Caco-2 (cell line): ENCODE results near the gene GSTA2. TPM values are rescaled to one million over a fixed set of nuclear protein-coding genes. Genes with fewer than 3 reads are reported as not detected.

Source experiments
- BruUV-seq: library from RNA; stranded (reverse); fragments of 400-500 nt; replicated peaks from 2 replicates; lab custom pipeline; 2021; lab: Mats Ljungman, UMichigan
- CTCF ChIA-PET: fragments of 300-600 bp; sonication (Branson Sonifier 250); formaldehyde crosslinking; loops from one replicate; lab custom pipeline; 2022; ENCODE audit warnings: antibody characterized with exemption; lab: Charles Lee
- POLR2A ChIA-PET: fragments of 300-600 bp; sonication (Branson Sonifier 250); formaldehyde crosslinking; loops from one replicate; lab custom pipeline; 2022; ENCODE audit warnings: antibody characterized with exemption; lab: Charles Lee
- DNase-seq, 2 experiments: peaks; one replicate each; pipeline versions ENCODE4 v3.0.0 to v3.0.0-alpha.2; 2020 to 2022
- H3K27me3 ChIP-seq: replicated peaks from 2 replicates; pipeline ENCODE4 v1.6.0; 2011; ENCODE audit warnings: low read length; ENCODE audit not compliant: control insufficient read depth, insufficient read depth
- H3K36me3 ChIP-seq: 2 replicates; pipeline ENCODE4 v1.5.1; 2011; ENCODE audit warnings: low read length; ENCODE audit not compliant: control insufficient read depth, insufficient read depth
- H3K4me1 ChIP-seq: fragments of 250-450 bp; sonication (Bioruptor Pico); 2 replicates; pipeline ENCODE4 v1.5.1; 2020; ENCODE audit warnings: mild to moderate bottlenecking
- H3K4me3 ChIP-seq: 2 replicates; pipeline ENCODE4 v1.5.1; 2011; ENCODE audit warnings: low read depth, mild to moderate bottlenecking, control low read depth, low read length
- H3K9me3 ChIP-seq: fragments of 250-450 bp; sonication (Bioruptor Pico); 2 replicates; pipeline ENCODE4 v1.5.1; 2020; ENCODE audit warnings: mild to moderate bottlenecking, moderate library complexity
- H3K27ac Mint-ChIP-seq: one replicate; pipeline ENCODE4 v1.8.0; 2022; ENCODE audit warnings: mixed read lengths; ENCODE audit not compliant: unreplicated experiment
- H3K27me3 Mint-ChIP-seq: one replicate; pipeline ENCODE4 v1.8.0; 2022; ENCODE audit warnings: mixed read lengths; ENCODE audit not compliant: insufficient read depth, unreplicated experiment
- H3K36me3 Mint-ChIP-seq: one replicate; pipeline ENCODE4 v1.8.0; 2022; ENCODE audit warnings: mild to moderate bottlenecking, mixed read lengths; ENCODE audit not compliant: insufficient read depth, unreplicated experiment
- H3K4me1 Mint-ChIP-seq: one replicate; pipeline ENCODE4 v1.8.0; 2022; ENCODE audit warnings: low read depth, mixed read lengths; ENCODE audit not compliant: unreplicated experiment
- H3K4me3 Mint-ChIP-seq: one replicate; pipeline ENCODE4 v1.8.0; 2022; ENCODE audit warnings: mild to moderate bottlenecking, moderate library complexity, mixed read lengths; ENCODE audit not compliant: unreplicated experiment
- H3K9me3 Mint-ChIP-seq: one replicate; pipeline ENCODE4 v1.8.0; 2022; ENCODE audit warnings: mixed read lengths; ENCODE audit not compliant: unreplicated experiment
- CTCF ChIP-seq, 2 experiments: fragments of 200-600 bp in 1 of 2; IDR thresholded peaks; 1 replicate in 1 of 2; 2 replicates in 1 of 2; pipeline versions ENCODE4 v1.5.1 to v1.8.0; 2011 to 2022; ENCODE audit warnings: antibody characterized with exemption in 1 of 2, control low read depth in 1 of 2, inconsistent platforms in 1 of 2, low read depth in 1 of 2, low read length in 1 of 2, mild to moderate bottlenecking in 1 of 2, moderate library complexity in 1 of 2; ENCODE audit not compliant: insufficient read depth in 1 of 2, severe bottlenecking in 1 of 2, unreplicated experiment in 1 of 2
- intact Hi-C: fragments of 100-400 bp; cut with micrococcal nuclease; formaldehyde crosslinking; loops from one replicate; pipeline ENCODE4 v1.10.0; 2022; ENCODE audit not compliant: unreplicated experiment
- total RNA-seq: library from RNA; stranded (reverse); gene quantifications from 2 replicates; pipeline ENCODE4 v1.2.3, GENCODE V29; 2022

Gene GSTA2
- total RNA-seq, 1 experiment from 2014 or later: 65.4 TPM

- Histone ChIP-seq H3K36me3 (no peaks in the 10 kb centered on the region; the same call in 1 of the 2 replicates), H3K27me3 (no peaks in the 10 kb centered on the region), H3K4me3 (no peak overlapping the region), H3K4me1 (peaks cover 27% of the 10 kb centered on the region), H3K9me3 (no peaks in the 10 kb centered on the region; the same call in 1 of the 2 replicates)
- H3K27ac Mint-ChIP-seq: peak overlapping the region; percentile 85
- H3K9me3 Mint-ChIP-seq: peaks cover 17% of the 10 kb centered on the region
- intact Hi-C loops: no loop called here
- ChIA-PET POLR2A (interaction anchor here (1.5 kb wide), 1 partner anchor 21 kb away, joined by 5 read pairs; no protein-coding TSS in a partner anchor), CTCF (no interaction called here)
- peak in 1 of 2 experiments; percentile 17 for DNase-seq
- peaks cover 13% of the 10 kb centered on the region for H3K36me3 Mint-ChIP-seq
- BruUV-seq: no TSS peak
- no peak overlapping the region for H3K4me3 Mint-ChIP-seq
- peaks cover 34% of the 10 kb centered on the region for H3K4me1 Mint-ChIP-seq
- no peaks in the 10 kb centered on the region for H3K27me3 Mint-ChIP-seq
- no peak for TF ChIP-seq CTCF (IDR thresholded peaks at IDR 0.05; ENCODE audit: insufficient read depth in 1 of 2, low read depth in 1 of 2, low read length in 1 of 2, severe bottlenecking in 1 of 2, unreplicated experiment in 1 of 2)
These were observed 17.1 kb downstream of the GSTA2 start for GRCh38 chr6:52746213-52746612.

GRCh38 chr6:52745764-52746201 lies 17.5 kb downstream of the GSTA2 start:
- Mint-ChIP-seq H3K36me3 (peaks cover 9% of the 10 kb centered on the region), H3K4me1 (peaks cover 34% of the 10 kb centered on the region), H3K27me3 (no peaks in the 10 kb centered on the region), H3K9me3 (peaks cover 16% of the 10 kb centered on the region), H3K27ac (peak overlapping the region; percentile 85), H3K4me3 (no peak overlapping the region)
- no peak for TF ChIP-seq CTCF (IDR thresholded peaks at IDR 0.05; ENCODE audit: insufficient read depth in 1 of 2, low read depth in 1 of 2, low read length in 1 of 2, severe bottlenecking in 1 of 2, unreplicated experiment in 1 of 2)
- DNase-seq: peak in 1 of 2 experiments; percentile 36
- BruUV-seq: no TSS peak
- Histone ChIP-seq H3K27me3 (no peaks in the 10 kb centered on the region), H3K36me3 (no peaks in the 10 kb centered on the region), H3K4me1 (peaks cover 27% of the 10 kb centered on the region), H3K9me3 (no peaks in the 10 kb centered on the region; the same call in 1 of the 2 replicates), H3K4me3 (no peak overlapping the region)
- intact Hi-C loops: loop anchor here (1.0 kb wide), 2 partner anchors 16 to 20 kb away; no protein-coding TSS in a partner anchor
- ChIA-PET CTCF (no interaction called here), POLR2A (interaction anchor here (0.9 to 1.5 kb wide), 2 partner anchors 20 to 22 kb away, joined by 3 to 5 read pairs; no protein-coding TSS in a partner anchor)

- Mint-ChIP-seq H3K9me3 (peaks cover 22% of the 10 kb centered on the region), H3K4me3 (no peak overlapping the region), H3K4me1 (peaks cover 11% of the 10 kb centered on the region), H3K36me3 (peaks cover 3% of the 10 kb centered on the region), H3K27me3 (no peaks in the 10 kb centered on the region), H3K27ac (no peak overlapping the region)
- no peak for TF ChIP-seq CTCF (IDR thresholded peaks at IDR 0.05; ENCODE audit: insufficient read depth in 1 of 2, low read depth in 1 of 2, low read length in 1 of 2, severe bottlenecking in 1 of 2, unreplicated experiment in 1 of 2)
- ChIA-PET POLR2A (no interaction called here), CTCF (no interaction called here)
- Histone ChIP-seq H3K9me3 (no peaks in the 10 kb centered on the region), H3K4me3 (no peak overlapping the region), H3K27me3 (no peaks in the 10 kb centered on the region), H3K36me3 (no peaks in the 10 kb centered on the region), H3K4me1 (peaks cover 20% of the 10 kb centered on the region)
- intact Hi-C loops: no loop called here
- BruUV-seq: no TSS peak
- DNase-seq: no peak
These were observed 21.4 kb downstream of the GSTA2 start for GRCh38 chr6:52741872-52742271.
